Fibroblast of mammary gland (primary cell): ENCODE results near the gene MFSD12.

ENCODE experiments used
- DNase-seq: peaks from one replicate; pipeline ENCODE4 v3.0.0-alpha.2; 2010; ENCODE audit warnings: low read depth
- H3K4me3 ChIP-seq: 2 replicates; pipeline ENCODE4 v1.5.1; 2011; ENCODE audit warnings: low read depth, mild to moderate bottlenecking, low read length, moderate library complexity; ENCODE audit not compliant: control insufficient read depth
- CTCF ChIP-seq: conservative IDR thresholded peaks from 2 replicates; pipeline ENCODE4 v1.5.1; 2011; ENCODE audit warnings: low read depth, low read length, inconsistent platforms; ENCODE audit not compliant: control insufficient read depth, insufficient read depth

Gene MFSD12

GRCh38 chr19:3520166-3521103, 37.0 kb downstream of the MFSD12 start:
- TF ChIP-seq CTCF, result no peak
- H3K4me3 ChIP-seq, result no peak overlapping the region
- no peak for DNase-seq

- H3K4me3 ChIP-seq, result no peak overlapping the region
- DNase-seq, result no peak
- no peak for TF ChIP-seq CTCF
Observed at GRCh38 chr19:3519126-3519525, 38.3 kb downstream of the MFSD12 start.

- TF ChIP-seq CTCF, result no peak
- DNase-seq, result no peak
- H3K4me3 ChIP-seq, result no peak overlapping the region
Observed at GRCh38 chr19:3518659-3519058, 38.7 kb downstream of the MFSD12 start.

- no peak overlapping the region for H3K4me3 ChIP-seq
- DNase-seq, result no peak
- no peak for TF ChIP-seq CTCF
Observed at GRCh38 chr19:3518255-3518654, 39.1 kb downstream of the MFSD12 start.

- DNase-seq, result no peak
- TF ChIP-seq CTCF, result no peak
- H3K4me3 ChIP-seq, result no peak overlapping the region
Observed at GRCh38 chr19:3517638-3518037, 39.7 kb downstream of the MFSD12 start.

GRCh38 chr19:3516675-3517207, 40.6 kb downstream of the MFSD12 start:
- no peak for DNase-seq
- no peak for TF ChIP-seq CTCF
- no peak overlapping the region for H3K4me3 ChIP-seq
